HG03432 (cell line): ENCODE results near the gene NDOR1.
A peak's percentile ranks its signal among the peaks of the same experiment; 100 is the strongest.
"Not testable (repeated sequence)": the region's sequence is repeated elsewhere in the genome, so short reads cannot be mapped to it uniquely, and the experiment has no call there.

Source experiments
- ATAC-seq: cut with Tn5 transposase; IDR thresholded peaks from one replicate; pipeline ENCODE4 v1.9.1; 2021; ENCODE audit warnings: mild to moderate bottlenecking, moderate library complexity; ENCODE audit not compliant: unreplicated experiment

Gene NDOR1

GRCh38 chr9:137229903-137230704, 24.6 kb downstream of the NDOR1 start:
- ATAC-seq, result no peak

GRCh38 chr9:137230705-137231371, 25.3 kb downstream of the NDOR1 start, which contains the start of gene SLC34A3:
Gene SLC34A3, plus strand, starts transcription at chr9:137230901. Its CDS starts 802 bp downstream, at chr9:137231703.
- ATAC-seq, result no peak

GRCh38 chr9:137231372-137232039, 26.0 kb downstream of the NDOR1 start:
- no peak for ATAC-seq

GRCh38 chr9:137232101-137232500, 26.6 kb downstream of the NDOR1 start:
- ATAC-seq, result no peak

GRCh38 chr9:137232510-137232909, 27.0 kb downstream of the NDOR1 start:
- no peak for ATAC-seq

GRCh38 chr9:137233143-137233980, 27.9 kb downstream of the NDOR1 start:
- no peak for ATAC-seq

GRCh38 chr9:137234055-137234697, 28.7 kb downstream of the NDOR1 start:
- ATAC-seq, result no peak

- no peak for ATAC-seq
These were observed 29.4 kb downstream of the NDOR1 start for GRCh38 chr9:137234758-137235423.

GRCh38 chr9:137235424-137236237, 30.1 kb downstream of the NDOR1 start:
- ATAC-seq, result no peak

- ATAC-seq, result peak; percentile 19
These were observed 30.9 kb downstream of the NDOR1 start for GRCh38 chr9:137236238-137236935.

- ATAC-seq, result no peak
These were observed 31.5 kb downstream of the NDOR1 start for GRCh38 chr9:137236936-137237421.

- ATAC-seq, result no peak
These were observed 32.5 kb downstream of the NDOR1 start for GRCh38 chr9:137237759-137238726.

- not testable (repeated sequence) for ATAC-seq
These were observed 34.2 kb downstream of the NDOR1 start for GRCh38 chr9:137239541-137240200.

- ATAC-seq, result peak; percentile 28
These were observed 34.9 kb downstream of the NDOR1 start for GRCh38 chr9:137240318-137240840.

- ATAC-seq, result peak; percentile 61
These were observed 35.5 kb downstream of the NDOR1 start, which contains the start of gene TUBB4B for GRCh38 chr9:137240841-137241489. Gene TUBB4B, plus strand, starts transcription at chr9:137241287. Its CDS starts 74 bp downstream, at chr9:137241361.
